ENCODE data around the gene PPP2R3A.

Gene PPP2R3A

DNA sequence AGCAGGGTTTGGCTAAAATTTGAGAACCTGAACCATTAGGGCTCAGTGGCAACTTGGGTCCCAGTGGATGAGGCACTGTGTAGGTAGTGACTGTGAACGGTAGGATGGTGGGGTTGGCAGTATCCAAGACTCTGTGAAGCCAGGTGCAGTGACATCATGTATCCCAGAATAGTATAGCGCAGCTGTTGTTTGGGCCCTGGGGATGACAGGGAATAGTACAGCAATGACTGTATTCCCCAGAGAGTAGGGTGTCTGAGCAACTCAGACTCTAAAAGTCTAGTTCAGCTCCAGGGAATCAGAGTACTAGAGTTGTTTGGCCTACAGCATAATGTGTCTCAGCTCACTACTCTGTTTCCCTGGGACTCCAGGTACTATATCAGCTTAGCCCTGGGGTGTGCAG, 20.7 kb upstream of the PPP2R3A start:
- no peak for DNase-seq (ENCODE audit: low read depth)

DNA sequence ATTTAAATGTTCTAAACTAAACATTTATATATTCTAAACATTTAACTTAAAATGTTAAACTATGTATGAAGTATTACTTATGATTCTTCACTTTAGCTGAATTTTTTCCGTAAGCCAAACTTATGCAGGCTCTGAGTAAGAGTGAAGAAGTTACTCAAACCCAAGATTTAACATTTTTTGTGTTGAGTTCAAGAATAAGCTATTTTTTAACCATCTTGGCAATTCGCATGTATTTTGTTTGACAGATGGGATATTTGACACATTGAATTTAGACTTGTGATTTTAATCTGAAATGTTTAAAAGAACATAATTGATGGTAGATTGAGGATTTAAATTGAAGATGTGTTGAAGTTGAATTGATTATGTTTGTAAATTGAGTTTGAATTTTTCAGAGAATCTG, 14.6 kb upstream of the PPP2R3A start:
- H3K4me3 ChIP-seq (ENCODE audit: low read depth, low read length): no peak overlapping the region
- TF ChIP-seq, protein P1, sequence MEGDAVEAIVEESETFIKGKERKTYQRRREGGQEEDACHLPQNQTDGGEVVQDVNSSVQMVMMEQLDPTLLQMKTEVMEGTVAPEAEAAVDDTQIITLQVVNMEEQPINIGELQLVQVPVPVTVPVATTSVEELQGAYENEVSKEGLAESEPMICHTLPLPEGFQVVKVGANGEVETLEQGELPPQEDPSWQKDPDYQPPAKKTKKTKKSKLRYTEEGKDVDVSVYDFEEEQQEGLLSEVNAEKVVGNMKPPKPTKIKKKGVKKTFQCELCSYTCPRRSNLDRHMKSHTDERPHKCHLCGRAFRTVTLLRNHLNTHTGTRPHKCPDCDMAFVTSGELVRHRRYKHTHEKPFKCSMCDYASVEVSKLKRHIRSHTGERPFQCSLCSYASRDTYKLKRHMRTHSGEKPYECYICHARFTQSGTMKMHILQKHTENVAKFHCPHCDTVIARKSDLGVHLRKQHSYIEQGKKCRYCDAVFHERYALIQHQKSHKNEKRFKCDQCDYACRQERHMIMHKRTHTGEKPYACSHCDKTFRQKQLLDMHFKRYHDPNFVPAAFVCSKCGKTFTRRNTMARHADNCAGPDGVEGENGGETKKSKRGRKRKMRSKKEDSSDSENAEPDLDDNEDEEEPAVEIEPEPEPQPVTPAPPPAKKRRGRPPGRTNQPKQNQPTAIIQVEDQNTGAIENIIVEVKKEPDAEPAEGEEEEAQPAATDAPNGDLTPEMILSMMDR (IDR thresholded peaks at IDR 0.05; ENCODE audit: low read depth, low read length, missing control alignments): no peak
- no peak for DNase-seq (ENCODE audit: low read depth)

More for the DNA sequence above, 20.7 kb upstream of the PPP2R3A start:
- TF ChIP-seq, protein P1 (IDR thresholded peaks at IDR 0.05; ENCODE audit: low read depth, low read length, missing control alignments): no peak
- no peak overlapping the region for H3K4me3 ChIP-seq (ENCODE audit: low read depth, low read length)

DNA sequence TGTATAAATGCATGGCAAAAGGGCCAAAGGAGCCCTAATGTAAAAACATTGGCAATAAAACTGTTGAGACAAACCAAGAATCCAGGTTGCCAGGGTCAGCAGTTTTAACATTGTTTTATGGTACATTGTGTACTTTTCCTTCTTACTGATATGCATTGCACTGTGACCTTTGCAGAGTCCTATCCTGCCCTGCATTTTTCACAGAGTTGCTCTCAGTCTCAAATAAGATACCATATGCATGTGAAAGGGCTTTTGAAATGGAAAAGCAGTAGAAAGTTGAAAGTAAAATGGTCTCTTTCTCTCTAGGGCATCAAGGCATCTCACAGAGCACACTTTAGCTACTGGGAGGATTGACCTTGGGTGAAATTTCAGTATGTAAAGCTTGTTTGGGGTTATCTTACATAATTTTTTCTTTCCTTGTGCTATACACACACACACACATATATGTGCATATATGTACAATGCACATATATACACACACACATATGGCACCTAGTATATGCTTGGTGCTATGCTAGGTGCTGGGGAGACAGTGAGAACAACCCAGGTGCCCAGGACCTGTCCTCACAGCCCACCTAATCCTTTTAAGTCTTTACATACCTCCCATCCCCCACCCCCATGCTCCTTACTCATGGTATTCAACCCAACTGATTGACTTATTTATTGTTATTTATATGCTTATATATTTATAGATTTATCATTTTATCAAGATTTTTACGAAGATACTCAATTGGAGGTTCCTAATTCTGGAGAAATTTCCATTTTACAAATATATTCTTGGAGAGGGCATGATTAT, 1.2 kb upstream of the PPP2R3A start:
- no peak for DNase-seq (ENCODE audit: low read depth)

DNA sequence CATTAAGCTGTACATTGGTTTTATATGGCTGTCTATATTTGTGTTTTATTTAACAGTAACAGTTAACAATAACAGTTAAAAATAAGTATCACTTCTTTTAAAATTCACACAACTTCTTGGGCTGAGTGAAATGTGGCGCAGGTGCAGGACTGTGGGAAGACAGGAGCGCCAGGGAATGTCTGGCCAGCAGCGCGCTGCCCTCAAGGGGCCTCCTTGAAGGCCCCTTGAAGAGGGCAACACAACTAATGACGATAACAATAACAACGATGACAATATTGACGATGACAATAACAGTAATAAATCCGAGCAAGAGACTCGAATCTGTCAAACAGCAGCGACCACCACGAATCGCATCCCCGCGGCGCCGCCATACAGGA, 411 bp upstream of the PPP2R3A start:
- no peak for DNase-seq (ENCODE audit: low read depth)
- no peak overlapping the region for H3K4me3 ChIP-seq (ENCODE audit: low read depth, low read length)
- TF ChIP-seq, protein P1 (IDR thresholded peaks at IDR 0.05; ENCODE audit: low read depth, low read length, missing control alignments): no peak

More for the DNA sequence above, 1.2 kb upstream of the PPP2R3A start:
- TF ChIP-seq, protein P1 (IDR thresholded peaks at IDR 0.05; ENCODE audit: low read depth, low read length, missing control alignments): no peak
- H3K4me3 ChIP-seq (ENCODE audit: low read depth, low read length): no peak overlapping the region

DNA sequence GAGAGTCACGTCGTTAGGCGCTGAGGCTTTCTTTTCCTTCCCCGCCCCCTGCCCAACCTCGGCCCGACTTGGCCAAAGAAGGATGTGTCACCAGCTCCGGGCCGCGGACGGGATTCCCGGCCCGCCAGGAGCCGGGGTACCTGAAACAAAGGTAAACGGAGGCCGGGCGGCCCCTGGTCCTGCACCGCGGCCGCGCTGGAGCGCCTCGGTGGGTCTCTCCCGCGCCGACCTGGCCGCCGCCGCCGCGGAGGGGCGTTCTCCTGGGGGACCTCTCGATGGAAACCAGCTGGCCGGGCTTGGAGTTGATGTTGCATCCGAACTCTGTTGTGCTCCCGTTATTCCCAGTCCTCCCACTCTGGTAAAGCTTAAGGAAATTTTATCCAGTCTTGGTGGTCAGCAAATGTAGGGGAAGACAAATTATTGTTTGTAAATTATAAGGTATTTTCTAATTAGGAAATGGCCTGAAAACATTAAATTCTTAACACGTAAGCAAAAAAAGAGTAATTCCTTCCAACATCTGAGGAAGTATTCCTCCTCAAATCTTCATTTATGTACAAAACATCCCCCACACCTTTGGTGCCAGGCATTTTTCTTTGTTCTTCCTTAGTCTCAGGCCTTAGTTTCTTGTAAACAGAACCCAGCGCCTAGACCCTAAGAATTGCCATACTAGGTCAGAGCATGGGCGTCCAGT, 888 bp downstream of the PPP2R3A start:
- H3K4me3 ChIP-seq (ENCODE audit: low read depth, low read length): peak overlapping the region; percentile 68
- DNase-seq (ENCODE audit: low read depth): no peak
- TF ChIP-seq, protein P1 (IDR thresholded peaks at IDR 0.05; ENCODE audit: low read depth, low read length, missing control alignments): no peak

DNA sequence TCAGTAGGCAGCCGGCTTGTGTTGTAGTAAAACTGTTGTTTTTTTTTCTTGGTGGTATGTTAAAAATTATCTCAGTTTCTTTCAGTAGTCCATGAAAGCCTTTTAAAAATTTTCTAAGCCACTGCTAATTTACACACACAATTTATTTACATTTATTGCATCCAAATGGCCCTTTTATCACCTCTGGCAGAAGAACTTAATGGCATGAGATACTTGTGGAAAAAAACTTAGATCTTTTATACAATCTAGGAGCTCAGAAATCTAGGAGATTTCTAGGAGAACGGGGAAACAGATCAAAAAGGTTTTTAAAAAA, 1.4 kb downstream of the PPP2R3A start:
- no peak overlapping the region for H3K4me3 ChIP-seq (ENCODE audit: low read depth, low read length)
- TF ChIP-seq, protein P1 (IDR thresholded peaks at IDR 0.05; ENCODE audit: low read depth, low read length, missing control alignments): no peak
- no peak for DNase-seq (ENCODE audit: low read depth)
